B cell (primary cell): ENCODE results near the gene NKD2. TPM values are rescaled to one million over a fixed set of nuclear protein-coding genes. Genes with fewer than 3 reads are reported as not detected.

ENCODE experiments used
- ATAC-seq: fragments of 200-7000 bp; cut with Tn5 transposase; one replicate; pipeline ENCODE4 v1.10.0; 2021; ENCODE audit warnings: low read depth, mild to moderate bottlenecking, moderate number of reproducible peaks, moderate library complexity
- CTCF ChIA-PET: fragments of 350-600 bp; sonication (Branson Sonifier 250); formaldehyde crosslinking; loops from one replicate; lab custom pipeline; 2021; ENCODE audit warnings: antibody characterized with exemption, inconsistent platforms; lab: Charles Lee
- POLR2A ChIA-PET: fragments of 350-600 bp; sonication (Branson Sonifier 250); formaldehyde crosslinking; loops from one replicate; lab custom pipeline; 2021; ENCODE audit warnings: antibody characterized with exemption; lab: Charles Lee
- DNase-seq: peaks from one replicate; pipeline ENCODE4 v3.0.0; 2013
- H2AFZ ChIP-seq: 2 replicates; pipeline ENCODE4 v1.6.1; 2012; ENCODE audit warnings: mild to moderate bottlenecking, low read depth, low read length; ENCODE audit not compliant: insufficient read depth, poor library complexity, severe bottlenecking
- H3K27ac ChIP-seq, 2 donors: 1 replicate in 1 of 2; 2 replicates in 1 of 2; pipeline ENCODE4 v1.5.1; 2012 to 2013; ENCODE audit warnings: low read length in 2 of 2, mild to moderate bottlenecking in 2 of 2, moderate library complexity in 1 of 2
- H3K27me3 ChIP-seq, 4 experiments: fragments of 200-600 bp in 1 of 4; sonication (generic) in 1 of 4; replicated peaks in 1 of 4; 1 replicate in 2 of 4; 2 replicates in 2 of 4; pipeline versions ENCODE4 v1.6.1 to v1.7.0; 2013 to 2016; ENCODE audit warnings: low read length in 3 of 4, mild to moderate bottlenecking in 2 of 4, mixed read lengths in 1 of 4, moderate library complexity in 1 of 4; ENCODE audit not compliant: insufficient read depth in 4 of 4, control insufficient read depth in 3 of 4; ENCODE audit errors: control extremely low read depth in 1 of 4
- H3K36me3 ChIP-seq, 2 experiments: replicated peaks in 1 of 2; 1 replicate in 1 of 2; 2 replicates in 1 of 2; pipeline versions ENCODE4 v1.6.1 to v1.7.1; 2013; ENCODE audit warnings: low read length in 1 of 2; ENCODE audit not compliant: insufficient read depth in 2 of 2, control insufficient read depth in 1 of 2; ENCODE audit errors: control extremely low read depth in 1 of 2, extremely low read depth in 1 of 2
- H3K4me1 ChIP-seq, 2 donors: fragments of 200-600 bp in 1 of 2; sonication (generic) in 1 of 2; 1 replicate in 1 of 2; 2 replicates in 1 of 2; pipeline versions ENCODE4 v1.5.1 to v1.6.1; 2013 to 2017; ENCODE audit warnings: low read length in 2 of 2; ENCODE audit not compliant: control insufficient read depth in 2 of 2, insufficient read depth in 2 of 2
- H3K4me2 ChIP-seq: replicated peaks from 2 replicates; pipeline ENCODE3; 2012; ENCODE audit warnings: mild to moderate bottlenecking, low read depth, low read length; ENCODE audit not compliant: poor library complexity, severe bottlenecking
- H3K4me3 ChIP-seq, 5 experiments: fragments of 200-600 bp in 1 of 5; sonication (generic) in 1 of 5; 1 replicate in 3 of 5; 2 replicates in 2 of 5; pipeline versions ENCODE4 v1.5.1 to v1.7.0; 2011 to 2016; ENCODE audit warnings: low read length in 4 of 5, mild to moderate bottlenecking in 4 of 5, low read depth in 2 of 5, control low read depth in 1 of 5, moderate library complexity in 1 of 5; ENCODE audit not compliant: insufficient read depth in 1 of 5; ENCODE audit errors: control extremely low read depth in 1 of 5, extremely low read depth in 1 of 5
- H3K79me2 ChIP-seq: fragments of 200-600 bp; sonication (generic); one replicate; pipeline ENCODE4 v1.6.0; 2016; ENCODE audit warnings: low read length; ENCODE audit not compliant: control insufficient read depth, insufficient read depth
- H3K9ac ChIP-seq: fragments of 200-600 bp; sonication (generic); 2 replicates; pipeline ENCODE4 v1.6.1; 2017; ENCODE audit warnings: mild to moderate bottlenecking, low read length, moderate library complexity
- H3K9me3 ChIP-seq, 3 donors: one replicate each; pipeline versions ENCODE4 v1.6.1 to v1.7.1; 2013; ENCODE audit warnings: low read length in 2 of 3; ENCODE audit not compliant: control insufficient read depth in 2 of 3, insufficient read depth in 1 of 3; ENCODE audit errors: control extremely low read depth in 1 of 3
- H4K20me1 ChIP-seq: 2 replicates; pipeline ENCODE4 v1.6.0; 2012; ENCODE audit warnings: mild to moderate bottlenecking, low read length; ENCODE audit not compliant: insufficient read depth, control insufficient read depth, poor library complexity, severe bottlenecking
- H3K27ac Mint-ChIP-seq: one replicate; pipeline ENCODE4 v1.8.0; 2021; ENCODE audit warnings: mixed read lengths
- H3K27me3 Mint-ChIP-seq: one replicate; pipeline ENCODE4 v1.8.0; 2021; ENCODE audit warnings: mixed read lengths
- H3K4me1 Mint-ChIP-seq: one replicate; pipeline ENCODE4 v1.8.0; 2021; ENCODE audit warnings: mixed read lengths
- H3K4me3 Mint-ChIP-seq: one replicate; pipeline ENCODE4 v1.8.0; 2021; ENCODE audit warnings: mixed read lengths
- H3K9me3 Mint-ChIP-seq: one replicate; pipeline ENCODE4 v1.8.0; 2022; ENCODE audit warnings: mixed read lengths; ENCODE audit not compliant: insufficient read depth
- EZH2 ChIP-seq: IDR thresholded peaks from 2 replicates; pipeline ENCODE4 v1.6.1; 2012; ENCODE audit warnings: borderline replicate concordance, low read depth, mild to moderate bottlenecking, moderate library complexity, low read length; ENCODE audit not compliant: insufficient read depth, poor library complexity, severe bottlenecking
- WGBS: methylation state at CpG from one replicate; pipeline ENCODE4 v1.1.5; 2013; ENCODE audit warnings: missing lambda C conversion rate; ENCODE audit not compliant: insufficient coverage; 5-methylcytosine and 5-hydroxymethylcytosine counted together
- intact Hi-C: fragments of 100-400 bp; cut with micrococcal nuclease; formaldehyde crosslinking; loops from one replicate; pipeline ENCODE4 v1.10.0; 2022
- polyA plus RNA-seq: library from polyadenylated mRNA; depleted of rRNA; stranded (reverse); fragments of >200 nt; gene quantifications from 2 replicates; pipeline ENCODE4 v1.2.3, GENCODE V29; 2012
- total RNA-seq, 2 donors: library from RNA; stranded (reverse); fragments of 120-200 nt in 1 of 2; gene quantifications; 1 replicate in 1 of 2; 2 replicates in 1 of 2; pipeline versions ENCODE4 v1.2.3 to v1.2.4, GENCODE V29; 2013 to 2022
- TF ChIP-seq, protein P1 (sequence below): fragments of 200-600 bp; IDR thresholded peaks from one replicate; pipeline ENCODE4 v1.8.0; 2022; ENCODE audit warnings: antibody characterized with exemption, mild to moderate bottlenecking

NKD2 gene
- total and polyA plus RNA-seq, 2 donors (not counting 1 experiment from before 2014, with no cell fraction given): 0.12 to 0.34 TPM

DNA sequence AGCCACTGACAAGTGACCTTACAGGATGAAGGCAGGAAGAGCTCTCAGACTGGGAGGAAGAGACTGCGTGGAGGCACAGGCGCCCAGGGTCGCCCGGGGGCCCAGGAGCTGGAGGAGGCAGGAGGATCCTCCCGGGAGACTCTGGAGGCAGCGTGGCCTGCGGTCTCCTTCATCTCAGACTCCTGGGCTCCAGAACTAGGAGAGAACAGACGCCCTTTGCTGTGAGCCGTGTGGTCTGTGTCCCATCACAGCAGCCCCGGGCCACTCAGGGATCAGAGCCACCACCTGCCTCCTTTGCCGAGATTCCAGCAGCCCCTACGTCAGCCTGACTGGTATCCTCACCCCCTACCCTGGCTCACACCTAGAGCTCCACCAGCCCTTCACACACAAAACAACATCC, 58.1 kb downstream of the NKD2 start:
- no peak overlapping the region for H3K4me3 Mint-ChIP-seq
- no peaks in the 10 kb centered on the region for H3K36me3 ChIP-seq

DNA sequence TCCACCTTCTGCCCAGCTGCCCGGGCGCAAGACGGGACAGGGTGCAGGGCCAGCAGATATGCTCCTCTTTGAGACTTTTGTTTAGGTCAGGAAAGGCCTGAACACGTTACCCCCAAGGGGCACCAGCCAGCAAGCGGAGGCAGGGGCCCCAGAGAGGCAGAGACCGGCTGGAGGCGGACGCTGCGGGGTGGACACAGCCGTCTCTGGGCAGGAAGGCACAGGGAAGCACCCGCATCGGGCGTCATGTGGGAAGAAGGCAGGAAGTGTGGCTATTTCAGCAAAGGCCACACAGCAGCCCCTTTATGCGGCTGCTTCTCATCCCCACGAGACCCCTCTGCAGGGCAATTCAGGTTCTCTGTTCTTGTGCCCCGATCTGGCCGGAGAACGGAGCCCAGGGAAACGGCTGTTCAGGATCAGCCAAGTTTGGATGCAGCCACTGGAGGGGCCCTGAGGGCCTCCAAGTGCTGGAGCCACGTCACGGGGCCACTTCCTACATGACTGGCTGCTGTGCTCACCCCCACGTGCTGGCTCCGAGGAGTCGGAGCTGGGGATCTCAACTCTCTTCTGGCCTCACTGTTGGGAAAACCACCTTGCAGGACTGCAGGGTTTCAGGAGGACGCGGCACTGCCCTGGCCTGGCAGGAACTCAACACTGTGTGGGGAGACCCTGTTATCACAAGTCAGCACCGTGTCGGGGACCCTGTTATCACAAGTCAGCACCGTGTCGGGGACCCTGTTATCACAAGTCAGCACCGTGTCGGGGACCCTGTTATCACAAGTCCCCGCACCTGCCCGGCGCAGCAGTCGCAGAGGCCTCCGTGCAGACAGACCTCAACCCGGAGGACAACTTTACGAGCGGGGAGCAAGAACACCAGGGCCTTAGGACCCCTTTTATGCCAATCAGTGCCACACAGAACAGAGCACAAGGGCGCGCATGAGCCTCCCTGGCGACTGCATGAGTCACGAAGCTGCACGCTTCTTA, 58.8 kb downstream of the NKD2 start:
- ChIA-PET CTCF (no interaction called here), POLR2A (no interaction called here)
- TF ChIP-seq, protein P1, sequence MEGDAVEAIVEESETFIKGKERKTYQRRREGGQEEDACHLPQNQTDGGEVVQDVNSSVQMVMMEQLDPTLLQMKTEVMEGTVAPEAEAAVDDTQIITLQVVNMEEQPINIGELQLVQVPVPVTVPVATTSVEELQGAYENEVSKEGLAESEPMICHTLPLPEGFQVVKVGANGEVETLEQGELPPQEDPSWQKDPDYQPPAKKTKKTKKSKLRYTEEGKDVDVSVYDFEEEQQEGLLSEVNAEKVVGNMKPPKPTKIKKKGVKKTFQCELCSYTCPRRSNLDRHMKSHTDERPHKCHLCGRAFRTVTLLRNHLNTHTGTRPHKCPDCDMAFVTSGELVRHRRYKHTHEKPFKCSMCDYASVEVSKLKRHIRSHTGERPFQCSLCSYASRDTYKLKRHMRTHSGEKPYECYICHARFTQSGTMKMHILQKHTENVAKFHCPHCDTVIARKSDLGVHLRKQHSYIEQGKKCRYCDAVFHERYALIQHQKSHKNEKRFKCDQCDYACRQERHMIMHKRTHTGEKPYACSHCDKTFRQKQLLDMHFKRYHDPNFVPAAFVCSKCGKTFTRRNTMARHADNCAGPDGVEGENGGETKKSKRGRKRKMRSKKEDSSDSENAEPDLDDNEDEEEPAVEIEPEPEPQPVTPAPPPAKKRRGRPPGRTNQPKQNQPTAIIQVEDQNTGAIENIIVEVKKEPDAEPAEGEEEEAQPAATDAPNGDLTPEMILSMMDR: no peak
- no peak overlapping the region for H3K27ac Mint-ChIP-seq
- no peaks in the 10 kb centered on the region for H3K4me1 Mint-ChIP-seq
- H3K4me1 ChIP-seq: no peaks in the 10 kb centered on the region
- H3K27ac ChIP-seq: no peak overlapping the region
- no peak for ATAC-seq
- no peak overlapping the region for H3K9ac ChIP-seq
- H4K20me1 ChIP-seq: no peaks in the 10 kb centered on the region
- no peaks in the 10 kb centered on the region for H3K9me3 Mint-ChIP-seq
- no peak overlapping the region for H3K4me3 Mint-ChIP-seq
- no peaks in the 10 kb centered on the region for H3K79me2 ChIP-seq
- H3K27me3 ChIP-seq: no peaks in the 10 kb centered on the region
- DNase-seq: no peak
- H3K27me3 Mint-ChIP-seq: no peaks in the 10 kb centered on the region
- intact Hi-C loops: no loop called here
- H3K4me3 ChIP-seq: no peak overlapping the region
- WGBS: 94% methylated on average over 43 of the region's 45 CpGs
- H3K36me3 ChIP-seq: no peaks in the 10 kb centered on the region
- H3K4me2 ChIP-seq: no peak overlapping the region
- H2AFZ ChIP-seq: no peak overlapping the region
- H3K9me3 ChIP-seq: no peaks in the 10 kb centered on the region

More for the DNA sequence above, 58.1 kb downstream of the NKD2 start:
- Histone ChIP-seq H3K79me2 (no peaks in the 10 kb centered on the region), H2AFZ (no peak overlapping the region), H3K9me3 (no peaks in the 10 kb centered on the region), H4K20me1 (no peaks in the 10 kb centered on the region), H3K27ac (no peak overlapping the region), H3K27me3 (no peaks in the 10 kb centered on the region), H3K9ac (no peak overlapping the region), H3K4me1 (no peaks in the 10 kb centered on the region), H3K4me3 (no peak overlapping the region), H3K4me2 (no peak overlapping the region)
- DNase-seq: no peak
- no peak for ATAC-seq
- intact Hi-C loops: no loop called here
- TF ChIP-seq EZH2: no peak
- TF ChIP-seq, protein P1: no peak
- Mint-ChIP-seq H3K27ac (no peak overlapping the region), H3K4me1 (no peaks in the 10 kb centered on the region), H3K27me3 (no peaks in the 10 kb centered on the region), H3K9me3 (no peaks in the 10 kb centered on the region)
- WGBS: 93% methylated on average over 12 of the region's 12 CpGs
- POLR2A ChIA-PET: no interaction called here
- CTCF ChIA-PET: no interaction called here
